HL-60 (cell line): Measurements from ENCODE around the gene FHL1.

Experiments
- DNase-seq, 2 experiments: peaks; one replicate each; pipeline ENCODE4 v3.0.0-alpha.2; 2010 to 2020; ENCODE audit warnings: low read depth in 1 of 2, low spot score in 1 of 2
- H3K27ac ChIP-seq: fragments of 250-450 bp; sonication (Bioruptor Pico); replicated peaks from 2 replicates; pipeline ENCODE4 v1.5.1; 2020; ENCODE audit warnings: mild to moderate bottlenecking, moderate library complexity
- H3K27me3 ChIP-seq: fragments of 250-450 bp; sonication (Bioruptor Pico); 2 replicates; pipeline ENCODE4 v1.5.1; 2021; ENCODE audit warnings: mild to moderate bottlenecking, moderate library complexity; ENCODE audit not compliant: insufficient read depth, poor library complexity, severe bottlenecking
- H3K4me3 ChIP-seq: replicated peaks from 2 replicates; pipeline ENCODE4 v1.5.1; 2011; ENCODE audit warnings: mild to moderate bottlenecking, control low read depth, low read length; ENCODE audit not compliant: insufficient read depth
- CTCF ChIP-seq: IDR thresholded peaks from one replicate; pipeline ENCODE4 v1.5.1; 2011; ENCODE audit warnings: low read length, control low read depth, inconsistent platforms; ENCODE audit not compliant: insufficient read depth
- GABPA ChIP-seq: IDR thresholded peaks from 2 replicates; pipeline ENCODE4 v1.6.1; 2012; ENCODE audit warnings: low read depth
- POLR2AphosphoS5 ChIP-seq: IDR thresholded peaks from 2 replicates; pipeline ENCODE4 v1.6.1; 2012; ENCODE audit warnings: low read depth
- REST ChIP-seq: IDR thresholded peaks from 2 replicates; pipeline ENCODE4 v1.6.1; 2012; ENCODE audit warnings: low read depth; ENCODE audit not compliant: insufficient replicate concordance
- SPI1 ChIP-seq: IDR thresholded peaks from 2 replicates; pipeline ENCODE4 v1.6.1; 2012; ENCODE audit warnings: low read depth, mild to moderate bottlenecking, borderline replicate concordance

The FHL1 gene

DNA sequence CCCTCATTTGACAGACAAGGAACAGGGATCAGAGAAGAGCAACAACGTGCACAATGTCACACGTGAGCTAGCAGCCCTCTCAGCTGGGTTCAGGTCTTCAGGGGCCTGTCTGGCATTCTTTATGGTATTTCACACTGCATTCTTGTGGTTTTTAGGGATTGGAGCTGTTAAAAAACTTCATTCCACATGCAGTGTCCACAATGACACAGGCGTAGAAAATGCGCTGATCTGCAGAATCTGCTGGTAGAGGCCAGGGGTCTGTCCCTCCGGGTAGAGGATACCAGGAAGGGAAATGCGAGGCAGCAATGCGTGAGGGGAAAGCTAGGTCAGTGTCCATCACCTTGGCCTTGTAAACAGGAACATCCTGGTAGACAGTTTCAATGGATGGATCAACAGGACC lies 67.2 kb downstream of the FHL1 start:
- DNase-seq: no peak

GRCh38 chrX:136215559-136215958 lies 68.2 kb downstream of the FHL1 start:
- no peak for TF ChIP-seq REST
- no peak for TF ChIP-seq POLR2AphosphoS5
- TF ChIP-seq GABPA: no peak
- TF ChIP-seq CTCF: no peak
- no peak for TF ChIP-seq SPI1
- no peaks in the 10 kb centered on the region for H3K27me3 ChIP-seq
- DNase-seq: no peak
- H3K27ac ChIP-seq: no peak overlapping the region
- no peak overlapping the region for H3K4me3 ChIP-seq

More for the DNA sequence above, 67.2 kb downstream of the FHL1 start:
- no peak overlapping the region for H3K27ac ChIP-seq
- no peaks in the 10 kb centered on the region for H3K27me3 ChIP-seq
- TF ChIP-seq GABPA: no peak
- TF ChIP-seq REST: no peak
- TF ChIP-seq POLR2AphosphoS5: no peak
- no peak overlapping the region for H3K4me3 ChIP-seq

DNA sequence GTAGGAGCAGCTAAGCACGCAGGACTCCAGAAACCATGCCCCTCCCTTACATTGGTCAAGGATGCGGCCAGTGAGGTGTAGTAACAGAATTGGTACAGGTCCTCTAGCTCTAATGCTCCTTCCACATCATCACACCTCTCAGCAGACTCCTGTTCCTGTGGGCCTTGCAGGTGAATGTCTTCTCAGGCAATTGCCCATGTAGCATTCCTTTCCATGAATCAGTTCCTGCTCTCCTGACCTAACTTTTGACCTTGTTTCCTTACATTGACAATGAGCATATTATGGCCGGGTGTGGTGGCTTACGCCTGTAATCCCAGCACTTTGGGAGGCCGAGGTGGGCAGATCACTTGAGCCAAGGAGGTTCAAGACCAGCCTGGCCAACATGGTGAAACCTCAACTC lies 72.6 kb downstream of the FHL1 start:
- TF ChIP-seq REST (no peak), CTCF (no peak), GABPA (no peak), POLR2AphosphoS5 (no peak), SPI1 (no peak)
- no peak for DNase-seq

GRCh38 chrX:136220540-136220939 lies 73.2 kb downstream of the FHL1 start:
- no peak for DNase-seq
- TF ChIP-seq POLR2AphosphoS5: no peak
- no peak for TF ChIP-seq CTCF
- TF ChIP-seq REST: no peak
- TF ChIP-seq GABPA: no peak
- TF ChIP-seq SPI1: no peak
- no peak overlapping the region for H3K4me3 ChIP-seq
- no peak overlapping the region for H3K27ac ChIP-seq
- H3K27me3 ChIP-seq: no peaks in the 10 kb centered on the region

More for the DNA sequence above, 72.6 kb downstream of the FHL1 start:
- no peak overlapping the region for H3K27ac ChIP-seq
- H3K4me3 ChIP-seq: no peak overlapping the region
- no peaks in the 10 kb centered on the region for H3K27me3 ChIP-seq
